SU-DHL-6 (cell line): ENCODE results near the gene ARMH3.

Experiments
- CTCF ChIP-seq: fragments of 200-600 bp; sonication (generic); IDR thresholded peaks from one replicate; pipeline ENCODE4 v1.5.1; 2017; ENCODE audit warnings: antibody characterized with exemption, mild to moderate bottlenecking, low read length, moderate library complexity; ENCODE audit not compliant: insufficient read depth, poor library complexity, severe bottlenecking
- EZH2phosphoT487 ChIP-seq: fragments of 200-600 bp; sonication (generic), shearing (Covaris generic); conservative IDR thresholded peaks from 2 replicates; pipeline ENCODE4 v1.6.1; 2018; ENCODE audit warnings: mild to moderate bottlenecking, antibody characterized with exemption, low read length, moderate library complexity, mixed read lengths

- TF ChIP-seq CTCF, result no peak
- TF ChIP-seq EZH2phosphoT487, result no peak
Observed at GRCh38 chr10:101875068-101875688, 180.8 kb downstream of the ARMH3 start.
